Raji (cell line): ENCODE measurements around the gene MAN1A1.

Experiments used
- POLR2A ChIP-seq: IDR thresholded peaks from 2 replicates; pipeline ENCODE4 v1.6.1; 2011; ENCODE audit warnings: low read depth, low read length, control low read depth; ENCODE audit not compliant: insufficient read depth

The MAN1A1 gene

DNA sequence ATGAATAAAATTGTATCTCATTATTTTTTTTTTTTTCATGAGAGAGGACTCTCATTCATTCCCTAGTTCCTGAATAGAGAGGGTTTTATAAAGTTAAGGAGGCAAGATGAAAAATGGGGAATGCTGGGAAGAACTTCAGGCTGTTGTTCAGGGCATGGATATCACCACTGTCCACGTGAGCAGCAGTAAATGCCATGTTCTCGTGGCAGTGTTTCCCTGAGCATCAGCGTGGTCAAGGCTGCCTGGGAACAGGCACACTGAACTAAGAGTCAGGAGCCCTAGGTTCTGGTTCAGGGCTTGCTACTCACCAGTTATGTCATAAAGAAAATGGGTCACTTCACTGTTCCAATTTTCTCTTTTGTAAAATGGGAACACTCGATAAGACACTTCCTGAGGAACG, 93.2 kb downstream of the MAN1A1 start:
- TF ChIP-seq POLR2A, result no peak

DNA sequence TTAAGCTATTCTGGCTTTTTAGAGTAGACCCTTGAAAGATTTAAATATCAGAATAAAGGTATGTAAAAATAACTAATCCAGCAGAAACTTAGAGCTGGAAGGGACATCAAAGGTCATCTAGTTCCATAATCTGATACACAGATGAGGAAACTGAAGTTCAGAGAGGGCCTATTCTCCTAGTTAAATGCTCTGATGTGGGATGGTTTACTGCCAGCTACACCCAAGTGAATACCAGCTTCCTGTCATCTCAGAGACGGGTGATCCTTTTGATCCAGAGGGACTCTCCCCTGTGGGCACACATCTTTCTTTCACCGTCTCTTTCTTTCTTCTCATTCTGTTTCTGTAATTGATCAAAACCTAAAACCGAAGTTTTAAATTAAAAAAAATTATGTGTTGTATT, 94.1 kb downstream of the MAN1A1 start:
- no peak for TF ChIP-seq POLR2A

DNA sequence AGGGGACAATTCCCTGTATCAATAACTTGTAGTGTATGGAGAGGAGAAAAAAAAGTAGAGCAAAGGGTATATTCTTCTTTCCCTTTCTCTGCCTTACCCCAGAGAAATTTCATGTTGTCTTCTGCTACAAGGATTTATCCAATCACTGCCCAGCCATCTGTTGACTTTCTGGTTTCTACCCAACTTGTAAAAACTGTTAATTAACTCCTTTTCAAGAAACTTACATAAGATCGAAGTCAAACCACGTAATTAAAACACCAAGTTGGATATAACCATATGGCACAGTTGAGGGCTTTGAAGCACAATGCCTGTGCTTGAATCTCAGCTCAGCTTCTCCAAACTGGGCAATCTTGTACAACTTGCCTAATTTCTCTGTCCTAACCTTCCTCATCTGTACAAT, 99.5 kb downstream of the MAN1A1 start:
- TF ChIP-seq POLR2A, result no peak

DNA sequence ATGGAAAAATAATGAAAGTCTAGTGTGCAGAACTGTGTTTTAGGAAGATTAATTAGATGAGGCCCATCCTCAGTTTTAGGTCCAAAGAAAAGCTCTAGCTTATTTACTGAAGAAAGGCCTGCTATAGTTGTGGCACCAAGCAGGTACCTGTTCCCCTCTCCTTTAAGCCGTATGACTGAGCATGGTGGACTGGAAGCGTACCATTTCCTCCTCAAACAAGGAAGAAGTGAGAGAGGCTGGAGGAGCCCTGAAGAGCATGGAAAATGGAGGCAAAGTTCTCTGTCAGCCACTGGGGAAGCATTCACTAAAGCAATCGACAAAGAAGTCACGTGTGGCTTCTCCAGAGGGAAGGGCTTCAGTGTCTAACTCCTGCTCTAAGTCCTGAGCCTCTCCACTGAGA, 100.2 kb downstream of the MAN1A1 start:
- no peak for TF ChIP-seq POLR2A

DNA sequence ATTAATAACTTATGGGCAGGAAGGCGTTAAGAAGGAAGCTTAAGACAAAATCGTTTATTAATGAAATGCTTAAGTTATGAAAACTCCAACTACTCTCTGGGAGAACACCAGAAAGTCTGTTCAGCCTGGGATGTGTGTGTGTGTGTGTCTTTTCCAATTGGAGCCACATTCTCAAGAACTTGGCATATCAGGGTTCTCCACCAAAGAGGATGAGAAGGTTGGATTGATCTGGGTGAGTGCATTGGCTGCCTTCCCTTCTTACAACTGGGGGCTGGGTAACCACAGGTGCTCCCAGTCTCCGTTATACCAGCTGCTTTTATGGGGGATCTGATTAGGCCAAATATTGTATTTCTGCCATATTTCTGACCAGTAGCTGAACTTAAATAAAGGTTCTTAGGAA, 102.1 kb downstream of the MAN1A1 start:
- TF ChIP-seq POLR2A, result no peak

DNA sequence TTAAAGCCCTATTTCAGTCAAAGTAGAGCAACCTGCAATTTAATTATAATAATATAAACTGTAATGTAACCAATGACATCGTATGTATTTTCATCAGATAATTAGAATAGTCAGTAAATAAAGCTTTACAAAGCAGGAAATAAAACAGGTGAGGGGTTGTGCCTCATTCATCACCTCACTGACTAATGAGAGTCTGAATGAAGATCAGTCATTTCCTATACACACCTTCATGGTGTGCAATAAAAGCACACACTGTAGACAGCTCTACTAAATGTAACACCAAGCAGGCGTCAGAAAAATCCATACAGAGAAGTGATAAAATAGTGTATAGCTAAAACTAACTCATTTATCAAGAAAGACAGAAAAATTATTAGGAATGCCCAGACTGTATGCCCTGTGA, 105.9 kb downstream of the MAN1A1 start:
- no peak for TF ChIP-seq POLR2A

DNA sequence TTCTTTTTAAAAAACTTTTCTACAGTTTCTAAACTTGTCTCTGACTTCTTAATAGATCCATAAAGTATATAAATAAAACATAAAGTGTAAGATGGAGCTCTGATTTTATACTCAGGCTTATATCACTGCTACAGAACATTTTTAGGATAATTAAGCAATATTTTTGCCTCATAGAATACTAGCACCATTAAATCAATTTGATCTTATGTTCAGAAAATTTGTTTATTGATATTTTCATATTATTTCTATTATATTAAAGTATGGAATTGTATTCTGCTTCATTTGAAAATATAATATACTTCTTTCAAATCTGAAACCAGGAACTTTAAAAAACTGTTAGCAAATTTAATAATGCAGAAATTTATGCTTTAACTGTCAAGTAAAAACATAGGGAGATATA, 106.5 kb downstream of the MAN1A1 start:
- no peak for TF ChIP-seq POLR2A

DNA sequence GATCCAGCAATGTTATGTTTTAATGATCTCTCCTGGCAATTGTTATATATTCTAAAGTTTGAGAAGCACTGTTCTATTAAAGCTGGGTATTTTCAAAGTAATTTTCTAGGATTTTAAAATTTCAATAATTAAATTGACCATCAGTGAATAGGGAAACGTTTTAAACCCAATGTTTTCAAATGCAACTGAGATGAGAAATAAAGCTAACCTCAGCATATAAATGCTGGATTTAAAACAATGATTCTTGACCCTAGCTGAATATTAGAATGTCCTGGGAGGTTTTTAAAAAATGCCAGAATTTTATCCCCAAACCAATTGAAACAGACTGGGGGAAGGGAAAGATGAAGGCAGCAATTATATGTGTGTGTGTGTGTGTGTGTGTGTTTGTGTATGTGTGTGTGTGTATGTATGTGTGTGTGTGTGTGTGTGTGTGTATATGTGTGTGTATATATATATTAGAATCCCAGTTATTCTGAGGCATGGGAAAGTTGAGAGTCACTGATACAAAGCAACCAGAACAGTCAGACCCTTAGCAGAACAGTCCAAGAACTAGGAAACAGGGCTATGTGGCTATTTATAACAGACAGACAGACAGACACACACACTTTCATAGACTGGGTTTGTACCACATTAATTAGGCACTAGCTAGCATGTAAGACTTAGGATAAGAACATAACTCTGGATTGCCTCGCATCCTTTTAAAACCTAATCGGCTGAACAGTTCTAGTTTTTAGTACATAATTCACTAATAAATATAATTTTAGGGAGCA, 107.8 kb downstream of the MAN1A1 start:
- TF ChIP-seq POLR2A, result no peak

DNA sequence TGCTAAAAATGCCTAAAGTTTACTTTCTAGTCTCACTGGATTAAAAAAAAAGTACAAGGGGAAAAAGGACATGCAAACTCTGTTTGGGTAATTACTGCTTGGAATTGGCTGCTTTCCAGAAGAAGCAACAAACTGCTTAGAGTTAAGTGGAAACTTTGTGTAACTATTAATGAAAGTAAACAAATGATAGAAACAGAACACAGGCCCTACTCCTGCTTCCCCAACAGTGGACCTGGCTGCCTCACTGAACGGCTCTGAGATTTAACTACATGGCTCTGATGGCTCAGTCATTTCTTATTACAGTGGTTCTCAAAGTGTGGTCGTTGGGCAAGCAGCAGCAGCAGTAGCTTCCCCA, 108.5 kb downstream of the MAN1A1 start:
- no peak for TF ChIP-seq POLR2A

DNA sequence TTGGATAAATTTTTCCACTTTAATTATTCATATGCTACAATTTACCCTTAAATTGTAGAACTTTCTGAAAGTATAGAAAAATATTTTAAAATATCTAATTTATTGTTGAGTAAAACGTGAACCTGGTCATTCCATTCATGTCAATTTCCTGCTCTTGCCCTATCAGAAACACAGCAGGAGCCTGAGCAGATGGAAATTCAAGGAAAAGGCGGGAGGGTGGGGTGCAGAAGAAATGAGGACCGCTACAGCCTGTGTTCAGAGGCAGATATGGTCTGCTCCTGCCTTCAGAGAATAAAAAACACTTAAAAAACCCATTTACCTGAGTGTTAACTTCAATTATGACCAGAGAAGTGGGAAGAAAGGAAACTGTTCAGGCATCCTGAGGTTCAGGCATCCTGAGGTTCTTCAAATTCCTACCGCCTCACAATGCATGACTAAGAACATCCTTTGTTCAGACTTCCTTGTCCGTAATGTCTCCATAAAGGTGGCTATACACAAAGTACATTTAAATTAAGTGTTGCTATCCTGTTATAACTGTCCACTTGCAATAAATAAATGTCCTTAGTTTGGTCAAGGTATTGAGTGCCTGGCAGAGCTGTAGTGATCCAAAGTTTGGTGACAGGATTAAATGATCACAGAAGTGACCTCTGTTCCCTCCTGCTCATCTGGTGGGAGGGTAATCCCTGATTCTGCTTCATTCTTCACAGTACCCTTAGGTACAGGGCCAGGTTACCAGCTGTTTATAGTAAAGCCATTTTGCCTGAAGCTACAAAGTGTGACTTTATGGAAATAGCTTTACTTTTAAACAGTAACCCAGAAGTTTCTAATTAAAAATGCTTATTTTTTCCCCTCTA, 109.1 kb downstream of the MAN1A1 start:
- TF ChIP-seq POLR2A, result no peak

DNA sequence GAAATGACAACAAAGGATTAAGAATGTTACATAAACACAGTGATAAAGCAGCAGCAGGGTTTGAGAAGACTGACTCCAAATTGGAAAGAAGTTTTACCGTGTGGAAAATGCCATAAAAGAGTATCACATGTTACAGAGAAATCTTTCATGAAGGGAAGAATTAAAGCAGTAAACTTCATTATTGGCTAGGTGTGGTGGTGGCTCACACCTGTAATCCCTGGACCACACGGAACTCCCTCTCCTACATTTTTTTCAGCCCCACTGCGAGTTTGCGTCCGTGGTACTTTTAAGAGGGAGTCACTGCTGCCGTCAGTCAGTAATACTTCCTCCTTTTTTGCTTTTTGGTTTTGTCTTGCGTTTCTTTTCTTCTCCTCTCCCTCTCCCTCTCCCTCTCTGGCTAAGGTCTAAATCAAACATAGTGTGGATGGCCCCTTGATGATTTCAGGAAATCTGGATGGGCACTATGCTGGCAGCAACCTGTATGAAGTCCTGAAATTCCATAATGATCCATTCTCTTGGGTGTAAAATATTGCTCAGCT, 112.3 kb downstream of the MAN1A1 start:
- TF ChIP-seq POLR2A, result no peak

DNA sequence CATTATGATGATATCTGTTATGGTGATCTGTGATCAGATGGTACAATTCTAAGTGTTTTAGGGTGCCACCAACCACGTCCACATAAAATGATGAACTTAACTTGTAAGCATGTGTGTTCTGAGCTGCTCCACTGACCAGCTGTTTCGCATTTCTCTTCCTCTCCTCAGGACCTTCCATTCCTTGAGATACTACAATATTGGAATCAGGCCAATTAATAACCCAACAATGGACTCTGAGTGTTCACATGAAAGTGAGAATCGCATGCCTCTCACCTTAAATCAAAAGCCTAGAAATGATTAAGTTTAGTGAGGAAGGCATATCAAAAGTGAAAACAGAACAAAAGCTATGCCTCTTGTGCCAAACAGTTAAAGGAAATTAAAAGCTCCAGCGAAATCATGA, 114.6 kb downstream of the MAN1A1 start:
- no peak for TF ChIP-seq POLR2A

DNA sequence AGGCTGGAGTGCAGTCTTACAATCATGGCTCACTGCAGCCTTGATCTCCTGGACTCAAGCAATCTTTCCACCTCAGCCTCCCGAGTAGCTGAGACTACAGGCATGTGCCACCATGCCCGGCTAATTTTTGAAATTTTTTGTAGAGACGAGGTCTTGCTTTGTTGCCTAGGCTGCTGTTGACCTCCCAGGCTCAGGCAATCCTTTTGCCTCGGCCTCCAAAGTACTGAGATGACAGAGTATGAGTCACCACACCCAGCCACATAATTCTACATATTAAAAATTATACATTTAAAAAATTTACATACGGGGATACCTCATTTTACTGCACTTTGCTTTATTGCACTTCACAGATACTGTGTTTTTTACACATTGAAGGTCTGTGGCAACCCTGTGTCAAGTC, 115.1 kb downstream of the MAN1A1 start:
- no peak for TF ChIP-seq POLR2A

DNA sequence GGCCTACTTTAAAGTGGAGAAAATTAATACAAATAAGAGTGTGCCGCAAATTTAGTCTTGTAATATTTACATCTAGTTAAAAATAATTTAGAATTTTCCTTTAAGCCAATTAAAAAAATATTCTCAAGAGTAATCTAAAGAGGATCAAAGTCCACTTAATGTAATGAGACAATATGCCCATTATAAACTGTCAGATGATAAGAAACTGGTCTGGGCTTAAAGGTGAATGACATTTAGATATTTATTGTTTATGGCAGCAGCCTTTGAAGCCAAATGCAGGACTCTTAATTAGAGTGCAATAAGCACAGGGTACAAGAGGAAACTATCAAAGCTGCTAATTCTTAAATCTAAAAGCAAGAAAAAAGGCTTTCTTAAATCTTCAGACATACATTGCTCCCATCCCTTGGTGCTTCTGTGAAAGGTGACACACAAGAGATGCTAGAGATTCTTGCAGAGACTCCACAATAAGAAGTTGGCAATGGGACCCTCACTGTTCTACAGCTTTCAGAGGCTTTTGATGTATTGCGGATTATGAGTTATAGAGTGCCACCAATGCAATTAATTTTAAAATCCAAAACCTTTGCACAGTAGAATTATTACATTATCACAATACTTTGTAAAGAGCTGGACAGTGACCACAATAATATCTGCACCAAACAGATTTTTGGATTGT, 116.1 kb downstream of the MAN1A1 start:
- TF ChIP-seq POLR2A, result no peak

DNA sequence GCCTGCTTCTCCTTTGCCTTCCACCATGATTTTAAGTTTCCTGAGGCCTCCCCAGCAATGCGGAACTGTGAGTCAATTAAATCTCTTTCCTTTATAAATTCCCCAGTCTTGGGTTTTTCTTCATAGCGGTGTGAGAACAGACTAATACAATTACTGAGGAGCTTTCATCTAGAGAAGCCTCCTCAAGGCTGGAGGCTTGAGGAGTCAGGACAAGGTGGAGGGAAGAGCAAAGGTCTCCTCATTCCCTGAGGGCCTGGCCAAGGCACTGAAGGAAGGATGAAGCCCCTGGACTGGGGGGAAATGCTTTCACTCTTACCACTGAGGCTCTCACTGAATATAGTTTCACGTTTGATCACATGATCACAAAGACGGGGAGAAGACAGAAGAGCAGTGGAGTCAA, 118.2 kb downstream of the MAN1A1 start:
- TF ChIP-seq POLR2A, result no peak

DNA sequence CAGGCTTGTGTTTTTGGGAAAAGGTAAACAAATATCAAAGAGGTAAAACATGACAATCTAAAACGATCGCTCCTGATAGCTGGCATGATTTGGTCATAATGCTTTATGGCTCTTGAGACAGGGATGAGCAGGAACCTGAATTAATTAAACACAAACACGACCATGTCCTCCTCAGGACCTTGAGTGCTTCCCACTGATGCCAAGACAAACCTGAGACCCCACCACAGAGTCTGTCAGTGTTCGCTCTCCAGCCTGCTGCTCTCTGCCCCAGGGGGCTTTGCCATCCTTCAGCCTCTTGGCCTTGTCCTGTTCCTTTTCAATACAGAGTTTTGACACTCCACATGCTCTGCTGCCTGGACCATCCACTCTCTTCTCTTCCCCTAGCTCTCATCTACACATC, 119.4 kb downstream of the MAN1A1 start:
- no peak for TF ChIP-seq POLR2A

DNA sequence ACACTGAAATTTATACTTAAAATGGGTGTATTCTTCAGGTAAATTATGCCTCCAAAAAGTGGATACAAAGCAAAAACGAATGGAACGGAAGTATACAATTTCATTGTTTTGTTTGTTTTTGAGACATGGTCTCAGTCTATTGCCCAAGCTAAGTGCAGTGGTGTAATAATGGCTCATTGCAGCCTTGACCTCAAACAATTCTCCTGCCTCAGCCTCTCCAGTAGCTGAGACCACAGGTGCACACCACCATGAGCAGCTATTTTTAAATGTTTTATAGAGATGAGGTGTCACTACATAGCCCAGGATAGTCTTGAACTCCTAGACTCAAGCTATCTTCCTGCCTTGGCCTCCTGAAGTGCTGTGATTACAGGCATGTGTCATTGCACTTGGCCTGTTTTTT, 122.2 kb downstream of the MAN1A1 start:
- TF ChIP-seq POLR2A, result no peak
